Stimulated activated CD8-positive, alpha-beta memory T cell treated with anti-CD3 and anti-CD28 coated beads, Interleukin-7, amount 100 ng/mL, for 48 hours (primary cell): ENCODE results near the gene CDK14.
"Not testable (repeated sequence)": the region's sequence is repeated elsewhere in the genome, so short reads cannot be mapped to it uniquely, and the experiment has no call there.

Experiments used
- DNase-seq, 2 donors: peaks; one replicate each; pipeline ENCODE4 v3.0.0-alpha.2; 2020; ENCODE audit warnings: low read depth in 1 of 2; ENCODE audit errors: extremely low read depth in 1 of 2

CDK14 gene

DNA sequence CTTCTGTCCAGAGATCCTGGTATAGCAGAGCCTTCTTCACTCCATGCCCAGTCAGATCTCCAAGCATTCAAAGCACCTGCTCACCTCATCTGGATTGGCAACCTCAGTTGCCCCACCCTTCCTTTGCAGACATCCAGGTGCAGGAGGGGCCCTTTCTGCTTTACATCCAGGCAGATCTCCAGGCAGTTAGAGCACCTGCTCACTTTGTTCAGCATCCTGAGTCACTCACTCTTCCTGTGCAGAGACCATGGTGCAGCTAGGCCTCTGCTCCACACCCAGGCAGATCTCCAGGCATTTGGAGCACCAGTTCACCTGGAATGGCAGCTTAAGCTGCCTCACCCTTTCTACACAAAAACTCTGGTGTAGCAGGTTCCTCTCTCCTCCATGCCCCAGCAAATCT lies 153.1 kb downstream of the CDK14 start:
- DNase-seq, result no peak

DNA sequence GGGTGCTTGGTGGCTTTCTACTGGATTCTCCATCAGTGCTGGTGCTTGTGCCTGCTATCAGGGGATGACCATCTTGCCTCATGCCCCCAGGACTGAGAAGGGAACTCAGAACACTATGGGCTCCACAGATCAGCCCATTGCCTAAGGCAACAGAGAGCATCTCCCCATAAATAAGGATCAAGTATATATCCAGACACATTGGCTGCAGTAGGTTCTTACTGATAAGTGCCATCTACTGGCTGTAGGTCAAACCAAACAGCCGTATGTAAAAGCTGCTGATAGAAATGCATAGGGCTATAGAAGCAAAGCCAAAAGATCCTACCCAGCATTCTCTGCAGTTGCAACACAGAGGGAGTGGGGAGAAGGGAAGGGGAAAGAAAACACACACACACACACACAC lies 153.7 kb downstream of the CDK14 start:
- DNase-seq, result no peak

DNA sequence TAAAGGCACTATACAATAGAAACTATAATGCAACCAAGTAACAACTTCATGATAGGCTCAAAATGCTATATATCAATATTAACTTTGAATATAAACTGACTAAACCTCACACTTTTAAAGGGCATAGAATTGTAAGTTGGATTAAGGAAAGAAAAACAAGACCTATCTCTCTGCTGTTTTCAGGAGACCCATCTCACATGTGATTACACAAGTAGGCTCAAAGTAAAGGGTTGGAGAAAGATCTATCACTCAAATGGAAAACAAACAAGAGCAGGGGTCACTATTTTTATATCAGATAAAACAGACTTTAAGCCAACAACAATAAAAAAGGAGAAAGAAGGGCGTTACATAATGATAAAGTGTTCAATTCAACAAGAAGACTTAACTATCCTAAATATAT lies 155.5 kb downstream of the CDK14 start:
- DNase-seq, result no peak

DNA sequence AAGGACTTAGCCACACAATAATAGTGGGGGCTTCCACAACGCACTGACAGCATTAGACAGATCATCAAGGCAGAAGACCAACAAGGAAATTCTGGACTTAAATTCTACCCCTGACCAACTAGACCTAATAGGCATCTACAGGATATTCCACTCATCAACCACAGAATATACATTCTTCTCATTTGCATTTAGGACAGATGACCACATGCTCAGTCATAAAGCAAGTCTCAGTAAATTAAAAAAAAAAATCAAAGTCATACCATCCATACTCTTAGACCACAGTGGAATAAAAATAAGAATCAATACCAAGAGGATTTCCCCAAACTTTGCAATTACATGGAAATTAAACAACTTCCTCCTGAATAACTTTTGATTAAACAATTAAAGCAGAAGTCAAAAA lies 155.9 kb downstream of the CDK14 start:
- DNase-seq, result no peak

DNA sequence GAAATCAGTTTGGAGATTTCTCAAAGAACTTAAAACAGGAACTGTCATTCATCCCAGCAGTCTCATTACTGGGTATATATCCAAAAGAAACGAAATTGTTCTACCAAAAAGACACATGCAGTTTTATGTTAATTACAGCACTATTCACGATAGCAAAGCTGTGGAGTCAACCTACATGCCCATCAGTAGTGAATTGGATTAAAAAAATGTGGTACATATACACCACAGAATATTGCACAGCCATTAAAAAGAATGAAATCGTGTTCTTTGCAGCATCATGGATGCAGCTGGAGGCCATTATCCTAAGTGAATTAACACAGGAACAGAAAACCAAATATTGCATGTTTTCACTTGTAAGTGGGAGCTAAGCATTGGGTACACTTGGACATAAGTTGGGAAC lies 158.9 kb downstream of the CDK14 start:
- DNase-seq, result no peak

DNA sequence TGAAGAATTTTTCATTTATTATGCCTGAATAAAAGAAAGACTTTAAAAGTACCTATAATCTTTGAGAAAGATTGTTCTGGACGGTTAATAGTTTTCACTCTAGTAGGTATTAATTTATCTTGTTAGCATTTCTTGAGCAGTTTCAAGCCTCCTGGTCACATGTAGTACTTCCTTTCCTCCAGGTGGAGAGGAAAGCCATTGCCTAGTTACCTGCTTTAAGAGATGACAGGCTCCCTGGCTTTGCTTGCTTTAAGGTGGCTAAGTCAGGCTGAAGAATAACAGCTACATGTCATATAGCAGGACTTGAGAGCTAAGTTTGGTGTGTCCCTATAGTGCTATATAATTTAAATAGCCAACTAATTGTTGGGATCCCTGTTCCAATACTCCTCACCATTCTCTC lies 160.2 kb downstream of the CDK14 start:
- DNase-seq, result no peak

DNA sequence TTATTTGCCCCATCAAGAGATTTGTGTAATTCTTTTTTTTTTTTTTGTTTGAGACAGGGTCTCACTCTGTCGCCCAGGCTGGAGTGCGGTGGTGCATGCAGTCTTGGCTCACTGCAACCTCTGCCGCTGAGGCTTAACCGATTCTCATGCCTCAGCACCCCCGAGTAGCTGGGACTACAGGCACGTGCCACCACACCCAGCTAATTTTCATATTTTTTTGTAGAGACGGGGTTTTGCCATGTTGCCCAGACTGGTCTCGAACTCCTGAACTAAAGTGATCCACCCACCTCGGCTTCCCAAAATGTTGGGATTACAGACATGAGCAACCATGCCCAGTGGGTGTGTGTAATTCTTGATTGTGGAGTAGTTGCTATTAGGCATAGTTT lies 161.4 kb downstream of the CDK14 start:
- DNase-seq, result not testable (repeated sequence)

DNA sequence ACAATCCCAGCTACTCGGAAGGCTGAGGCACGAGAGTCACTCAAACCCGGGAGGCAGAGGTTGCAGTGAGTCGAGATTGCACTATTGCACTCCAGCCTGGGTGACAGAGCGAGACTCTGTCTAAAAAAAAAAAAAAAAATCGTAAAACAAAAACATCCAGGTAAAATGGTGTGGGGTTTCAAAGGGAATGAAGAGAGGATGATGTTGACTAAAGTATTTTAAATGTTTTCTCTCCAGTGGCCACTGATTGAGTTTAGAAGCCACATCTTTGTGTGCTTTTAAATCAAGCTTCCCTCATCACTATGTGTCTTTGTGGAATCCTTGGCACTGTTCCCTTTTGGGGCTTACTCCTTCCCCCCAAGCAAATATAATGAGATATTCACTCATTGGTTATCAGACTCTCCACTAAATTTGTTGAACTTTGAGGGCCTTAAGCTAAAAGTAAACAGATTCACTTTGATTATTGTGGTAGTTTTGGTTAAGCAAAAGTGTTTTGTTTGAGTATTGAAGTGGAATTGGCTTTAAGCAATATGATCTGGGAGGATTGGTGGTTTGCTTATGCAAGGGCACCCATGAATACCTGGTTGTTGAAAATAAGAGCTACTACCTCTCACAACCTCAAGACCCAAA lies 162.9 kb downstream of the CDK14 start:
- DNase-seq, result no peak

DNA sequence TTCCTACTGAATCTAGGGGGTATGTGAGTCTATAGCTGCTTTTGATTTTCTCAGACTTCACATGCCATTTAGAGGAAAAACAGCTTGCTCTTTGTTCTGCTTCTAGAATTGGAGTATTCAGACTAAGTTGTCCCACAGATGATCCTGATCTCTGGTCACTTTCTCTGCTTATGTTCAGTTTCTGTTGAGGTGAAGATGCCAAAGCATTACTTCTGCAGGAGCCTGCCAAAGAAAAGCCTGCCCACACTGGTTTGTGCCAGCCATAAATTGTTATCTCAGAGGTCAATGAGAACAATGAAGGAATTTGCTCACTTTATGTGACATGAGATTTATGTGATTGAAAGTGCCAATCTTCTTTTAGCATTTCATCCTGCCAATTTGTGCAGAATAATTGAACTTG lies 163.6 kb downstream of the CDK14 start:
- no peak for DNase-seq

DNA sequence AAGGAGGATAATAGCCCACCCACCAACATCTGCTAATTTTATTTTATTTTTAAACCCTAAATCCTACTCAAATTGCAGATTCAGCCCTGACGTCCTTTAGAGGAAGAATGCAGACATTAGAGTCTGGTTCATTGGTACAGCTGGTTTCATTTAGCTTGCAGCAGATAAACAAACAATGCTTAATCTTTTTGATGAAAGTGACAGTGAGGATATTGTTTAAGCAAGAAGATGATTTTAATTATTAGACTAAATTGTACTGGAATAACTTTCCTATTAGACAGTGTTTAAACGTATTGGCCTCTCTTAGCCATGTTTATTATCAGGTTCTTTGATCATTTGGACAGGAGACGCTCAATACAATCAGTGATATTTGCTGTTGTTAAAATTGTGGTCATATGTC lies 164.8 kb downstream of the CDK14 start:
- DNase-seq, result no peak

DNA sequence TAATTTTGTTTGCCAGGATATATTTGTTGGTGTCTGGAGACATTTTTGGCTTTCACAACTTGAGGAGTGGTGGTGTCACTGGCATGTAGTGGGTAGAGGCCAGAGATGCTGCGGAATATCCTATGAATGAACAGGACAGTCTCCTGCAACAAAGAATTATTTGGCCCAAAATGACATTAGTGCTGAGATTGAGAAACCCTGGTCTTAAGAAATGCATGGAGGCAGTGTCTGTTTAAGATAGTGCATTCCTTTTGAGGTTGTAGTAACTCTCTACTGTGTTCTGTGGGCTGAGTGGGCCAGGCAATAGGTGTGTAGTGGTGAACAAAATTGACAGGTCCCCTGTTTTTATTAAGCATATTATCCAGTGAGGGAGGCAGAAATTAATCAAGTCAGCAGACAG lies 165.5 kb downstream of the CDK14 start:
- no peak for DNase-seq

DNA sequence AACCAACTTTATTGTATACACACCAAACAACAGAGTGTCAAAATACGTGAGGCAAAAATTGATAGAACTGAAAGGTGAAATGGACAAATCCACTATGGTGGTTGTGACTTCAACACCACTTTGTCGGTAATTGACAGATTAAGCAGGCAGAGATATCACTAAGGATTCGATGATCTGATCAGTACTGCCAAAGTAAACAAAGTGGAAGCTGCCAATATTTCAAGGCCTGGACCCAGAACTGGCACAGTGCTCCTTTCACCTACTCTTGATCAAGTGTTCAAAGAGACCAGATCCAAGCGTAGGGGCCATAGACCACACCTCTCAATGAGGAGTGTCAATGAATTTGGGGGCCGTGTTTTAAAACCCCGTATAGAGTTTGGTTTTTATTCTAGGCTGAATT lies 167.0 kb downstream of the CDK14 start:
- DNase-seq, result no peak

DNA sequence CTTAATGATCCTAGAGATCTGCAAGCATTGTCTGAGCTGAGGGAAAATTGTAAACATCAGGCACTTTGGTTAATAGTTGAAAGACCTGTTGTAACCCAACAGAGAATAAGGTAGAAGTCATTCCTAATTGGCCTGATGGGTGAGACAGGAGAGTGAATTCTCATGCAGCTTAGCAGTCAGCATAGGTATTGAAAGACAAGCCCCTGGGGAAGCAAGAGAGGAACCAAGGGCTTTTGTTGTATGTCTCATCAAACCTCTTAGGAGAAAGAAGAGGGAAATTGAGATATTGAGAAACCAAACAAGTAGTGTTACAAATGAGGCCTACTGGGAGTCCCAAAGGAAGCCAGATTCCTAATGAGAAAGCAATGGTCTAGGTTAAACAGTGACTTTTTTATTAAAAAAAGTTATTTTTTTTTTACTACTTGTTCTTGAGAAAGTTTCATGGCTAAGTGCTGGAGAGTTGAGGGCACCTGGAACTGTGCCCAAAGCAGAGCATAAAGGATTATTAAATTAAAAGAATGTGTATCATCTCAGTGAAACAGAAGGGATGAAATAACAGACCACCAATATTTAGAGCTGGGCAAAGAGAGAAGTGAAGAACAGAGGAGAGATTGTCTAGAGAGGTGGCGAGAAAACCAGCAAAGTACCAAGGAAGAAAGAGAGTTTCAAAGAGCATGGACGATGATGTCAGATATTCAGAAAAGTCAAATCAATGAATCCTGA lies 168.9 kb downstream of the CDK14 start:
- no peak for DNase-seq

DNA sequence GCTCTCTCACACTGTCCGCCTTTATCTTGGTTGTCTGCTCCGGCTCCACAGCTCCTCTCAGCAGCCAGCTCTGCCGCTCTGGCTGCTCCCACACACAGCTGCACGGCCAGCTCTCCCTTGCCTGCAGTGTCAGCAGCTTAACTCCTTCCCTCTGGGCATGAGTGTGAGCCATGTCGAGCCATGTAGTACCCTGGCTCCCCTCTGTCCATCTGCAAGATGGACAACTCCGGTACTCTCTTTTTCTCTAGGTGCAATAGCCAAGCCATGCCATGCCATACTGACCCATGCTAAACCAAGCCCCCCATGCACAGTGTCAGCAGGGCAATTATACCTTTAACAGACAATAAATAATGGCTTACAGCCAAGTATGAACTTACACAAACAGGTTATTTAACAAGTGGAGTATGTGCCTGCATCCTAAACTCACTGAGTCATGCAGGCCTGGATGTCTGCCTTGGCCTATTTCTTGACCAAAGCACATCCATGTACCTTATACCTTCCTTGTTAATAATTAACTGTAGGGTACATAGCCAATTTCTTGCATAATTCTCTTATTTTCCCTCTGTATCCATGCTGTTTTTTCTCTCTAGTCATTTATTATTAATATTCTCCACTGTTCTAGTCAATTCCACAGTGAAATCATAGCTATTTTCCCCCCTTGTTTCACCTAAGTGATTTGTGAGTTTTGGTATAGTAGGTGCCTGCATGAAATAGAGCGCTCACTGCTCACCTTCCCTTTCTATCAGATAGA lies 170.9 kb downstream of the CDK14 start:
- no peak for DNase-seq

DNA sequence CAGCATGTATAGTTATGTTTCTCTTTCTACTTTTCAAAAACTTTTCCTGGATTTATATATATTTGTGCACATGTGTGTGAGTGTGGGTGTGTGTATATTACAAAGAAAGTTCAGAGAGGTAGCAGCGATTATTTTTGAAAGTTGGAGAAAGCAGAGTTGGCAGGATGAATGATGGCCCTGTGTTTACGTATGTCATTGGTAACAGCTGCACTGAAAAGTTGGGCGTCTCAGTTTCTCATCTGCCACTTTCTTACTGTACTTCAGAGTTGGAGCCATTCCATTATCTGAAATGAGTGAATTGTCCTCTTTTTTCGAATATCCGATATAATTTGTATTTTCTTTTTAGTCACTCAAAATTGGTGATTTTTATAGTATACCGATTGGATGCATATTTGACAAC lies 172.2 kb downstream of the CDK14 start:
- no peak for DNase-seq

DNA sequence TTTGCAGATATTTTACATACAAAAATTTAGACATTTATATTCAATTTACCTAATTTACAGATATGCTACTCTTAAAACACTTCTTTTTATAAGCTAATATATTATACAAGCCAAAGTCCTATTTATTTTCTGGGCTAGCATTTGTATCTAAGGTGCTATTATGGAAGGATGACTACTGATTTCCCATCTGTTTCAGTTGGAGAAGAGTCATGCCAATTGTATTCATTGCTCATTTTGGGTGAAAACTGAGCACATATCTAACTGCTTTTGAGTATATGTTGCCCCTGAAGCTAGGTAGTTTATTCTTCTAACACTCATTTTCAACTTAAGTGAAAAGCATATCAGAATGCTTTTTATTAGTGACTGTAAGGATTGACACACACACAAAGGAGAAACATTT lies 172.9 kb downstream of the CDK14 start:
- DNase-seq, result no peak

DNA sequence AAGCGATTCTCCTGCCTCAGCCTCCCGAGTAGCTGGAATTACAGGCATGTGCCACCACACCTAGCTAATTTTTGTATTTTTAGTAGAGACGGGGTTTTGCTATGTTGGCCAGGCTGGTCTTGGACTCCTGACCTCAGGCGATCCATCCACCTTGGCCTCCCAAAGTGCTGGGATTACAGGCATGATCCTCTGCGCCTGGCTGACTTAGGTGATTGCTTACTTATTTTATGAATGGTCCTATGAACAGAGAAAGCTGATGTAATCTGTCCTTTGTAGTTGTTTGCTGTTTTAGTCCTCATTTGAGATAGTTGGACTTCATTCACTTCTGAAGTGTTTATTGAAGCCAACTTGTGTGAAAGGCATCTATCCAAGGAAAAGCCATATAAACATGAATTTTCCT lies 173.4 kb downstream of the CDK14 start:
- DNase-seq, result not testable (repeated sequence)

DNA sequence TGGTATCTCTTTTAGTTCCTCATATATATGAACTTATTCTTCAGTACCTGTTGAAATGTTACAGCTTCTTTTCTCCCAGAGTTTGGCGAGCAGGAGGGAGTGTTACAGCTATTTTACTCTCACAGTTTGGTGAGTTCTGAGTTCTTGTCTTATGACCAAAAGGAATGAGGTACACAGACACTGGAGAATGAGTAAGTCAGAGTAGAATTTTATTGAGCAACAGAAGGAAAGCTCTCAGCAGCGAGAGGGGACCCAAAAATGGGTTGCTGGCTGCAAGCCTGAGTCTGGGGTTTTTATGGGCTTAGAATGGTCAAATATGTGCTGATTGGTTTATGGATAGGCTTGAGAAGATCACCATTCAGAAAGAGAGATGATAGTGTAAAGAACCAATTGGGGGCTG lies 175.2 kb downstream of the CDK14 start:
- DNase-seq, result no peak

DNA sequence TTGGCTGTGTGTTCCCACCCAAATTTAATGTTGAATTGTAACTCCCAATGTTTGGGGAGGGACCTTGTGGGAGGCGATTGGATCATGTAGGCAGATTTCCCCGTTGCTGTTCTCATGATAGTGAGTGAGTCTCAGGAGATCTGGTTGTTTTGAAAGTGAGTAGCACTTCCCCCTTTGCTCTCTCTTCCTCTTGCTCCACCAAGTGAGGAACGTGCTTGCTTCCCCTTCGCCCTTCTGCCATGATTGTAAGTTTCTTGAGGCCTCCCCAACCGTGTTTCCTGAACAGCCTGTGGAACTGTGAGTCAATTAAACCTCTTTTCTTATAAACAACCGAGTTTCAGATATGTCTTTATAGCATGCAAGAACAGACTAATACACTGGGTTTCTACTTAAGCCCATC lies 176.3 kb downstream of the CDK14 start:
- DNase-seq, result no peak

DNA sequence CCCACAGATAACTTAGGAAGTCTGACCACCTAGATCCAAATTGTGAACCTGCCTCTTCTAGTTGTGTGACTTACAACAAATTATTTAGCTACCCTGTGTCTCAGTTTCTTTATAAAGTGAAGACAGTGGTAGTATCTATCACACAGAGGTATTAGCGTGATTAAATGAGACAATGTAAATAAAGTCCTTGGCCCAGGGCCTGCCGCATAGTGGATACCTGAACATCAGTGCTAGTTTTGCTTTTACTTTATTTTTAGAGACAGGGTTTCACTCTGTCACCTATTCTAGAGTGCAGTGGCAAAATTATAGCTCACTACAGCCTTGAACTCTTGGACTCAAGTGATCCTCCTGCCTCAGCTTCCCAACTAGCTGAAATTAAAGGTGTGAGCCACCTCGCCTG lies 177.1 kb downstream of the CDK14 start:
- DNase-seq, result no peak

DNA sequence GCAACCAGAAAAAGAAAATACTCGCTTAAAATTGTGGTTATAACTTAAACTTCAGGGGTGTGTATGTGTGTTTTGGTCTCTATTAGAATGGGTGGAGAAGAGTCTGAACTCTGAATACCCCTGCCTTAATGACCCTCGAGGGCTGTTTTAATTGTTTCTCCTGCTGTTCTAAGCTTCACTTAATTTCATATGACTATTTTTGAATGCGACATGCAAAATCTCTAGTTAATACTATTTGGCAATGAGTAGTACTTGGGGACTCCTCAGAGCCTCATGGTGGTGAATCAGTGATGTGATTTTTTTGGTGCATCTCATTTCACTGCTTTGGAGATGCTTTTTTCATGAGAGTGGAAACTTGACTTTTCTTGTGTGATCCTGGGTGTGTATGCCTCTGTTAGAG lies 178.6 kb downstream of the CDK14 start:
- DNase-seq, result no peak

DNA sequence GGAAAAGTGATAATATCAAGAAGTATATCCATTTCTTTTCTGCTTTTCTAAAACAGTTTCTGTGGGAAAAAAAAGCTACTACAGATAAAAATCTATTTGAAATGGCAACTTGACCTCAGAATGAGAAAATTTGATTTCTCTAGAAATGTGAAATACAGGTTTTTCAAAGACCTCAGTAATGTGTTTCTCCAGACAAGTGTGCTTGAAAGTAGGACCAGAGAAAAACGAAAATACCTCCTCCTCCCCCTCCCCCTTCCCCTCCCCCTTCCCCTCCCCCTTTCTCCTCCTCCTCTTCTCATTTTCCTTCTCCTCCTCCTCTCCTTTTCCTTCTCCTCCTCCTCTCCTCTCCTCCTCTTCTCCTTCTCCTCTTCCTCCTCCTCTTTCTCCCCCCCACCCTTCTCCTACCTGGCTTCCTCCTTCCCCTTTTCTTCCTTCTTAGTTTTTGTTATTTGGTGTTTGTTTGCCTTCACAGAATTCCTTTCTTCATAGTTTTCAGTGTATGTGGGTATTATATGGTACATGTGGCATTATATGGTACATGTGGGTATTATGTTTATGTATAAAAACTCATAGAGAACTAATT lies 179.4 kb downstream of the CDK14 start:
- DNase-seq, result no peak
